Measurements from ENCODE around the gene XKR8.
A peak's percentile ranks its signal among the peaks of the same experiment; 100 is the strongest.

XKR8 gene

DNA sequence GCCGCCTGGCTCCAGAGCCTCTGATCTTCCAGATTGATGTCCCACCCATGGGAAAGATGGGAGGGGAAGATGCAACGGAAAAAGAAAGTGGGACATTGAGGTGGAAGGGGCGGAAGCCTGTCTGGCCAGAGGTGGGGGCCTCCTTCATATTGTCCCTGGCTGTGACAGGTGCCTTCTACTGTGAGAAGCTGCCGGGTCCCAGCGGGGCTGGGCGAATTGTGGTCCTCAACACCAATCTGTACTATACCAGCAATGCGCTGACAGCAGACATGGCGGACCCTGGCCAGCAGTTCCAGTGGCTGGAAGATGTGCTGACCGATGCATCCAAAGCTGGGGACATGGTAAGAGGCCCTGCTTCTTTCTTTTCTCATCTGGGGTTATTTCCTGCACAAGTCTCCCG is 5.6 kb upstream of the XKR8 start:
- Histone ChIP-seq H4K8ac (ENCODE audit: low read length) (no peak overlapping the region), H3K23ac (ENCODE audit: low read length in 2 of 2) (no peak overlapping the region), H2BK12ac (ENCODE audit: low read length in 2 of 2) (no peak overlapping the region), H3K36me3 (ENCODE audit: control insufficient read depth in 1 of 2, insufficient read depth in 2 of 2, low read depth in 1 of 2, low read length in 2 of 2) (peaks cover 0 to 4% of the 10 kb centered on the region in 2 experiments), H2BK120ac (ENCODE audit: low read depth, low read length) (no peak overlapping the region), H3K18ac (ENCODE audit: low read depth in 1 of 2, low read length in 2 of 2) (no peak overlapping the region), H2BK5ac (ENCODE audit: low read depth, low read length, poor library complexity, severe bottlenecking) (no peak overlapping the region), H2AFZ (ENCODE audit: low read depth, low read length) (no peak overlapping the region), H2AK5ac (ENCODE audit: low read length, severe bottlenecking) (no peak overlapping the region), H2BK15ac (ENCODE audit: low read depth, poor library complexity, severe bottlenecking) (no peak overlapping the region), H3K4me1 (ENCODE audit: control insufficient read depth, insufficient read depth, low read depth, low read length) (peaks cover 4% of the 10 kb centered on the region), H3K79me1 (replicated peaks; ENCODE audit: low read length, poor library complexity, severe bottlenecking) (no peaks in the 10 kb centered on the region), H3K4me3 (ENCODE audit: insufficient read depth in 1 of 2, low read depth in 1 of 2, low read length in 2 of 2) (no peak overlapping the region), H3K9ac (ENCODE audit: low read length) (no peak overlapping the region), H3K4me2 (ENCODE audit: low read length, poor library complexity, severe bottlenecking) (no peak overlapping the region), H3K14ac (ENCODE audit: low read length in 2 of 2) (no peak overlapping the region), H3K27me3 (ENCODE audit: control insufficient read depth in 1 of 2, insufficient read depth in 1 of 2, low read length in 2 of 2) (peaks cover 15 to 19% of the 10 kb centered on the region in 2 experiments), H3K4ac (ENCODE audit: low read depth in 1 of 2, low read length in 2 of 2) (no peak overlapping the region), H3K9me3 (ENCODE audit: control insufficient read depth, low read length) (no peaks in the 10 kb centered on the region), H3K27ac (ENCODE audit: low read length, poor library complexity, severe bottlenecking) (no peak overlapping the region), H4K91ac (ENCODE audit: low read length) (no peak overlapping the region)
- WGBS: 92% methylated on average over 10 of the region's 10 CpGs
- DNase-seq: no peak

- 89% methylated on average over 6 of the region's 6 CpGs for WGBS
- Histone ChIP-seq H2AFZ (ENCODE audit: low read depth, low read length) (no peak overlapping the region), H2BK12ac (ENCODE audit: low read length in 2 of 2) (no peak overlapping the region), H2BK120ac (ENCODE audit: low read depth, low read length) (peak overlapping the region; percentile 42), H2BK15ac (ENCODE audit: low read depth, poor library complexity, severe bottlenecking) (no peak overlapping the region), H3K27me3 (ENCODE audit: control insufficient read depth in 1 of 2, insufficient read depth in 1 of 2, low read length in 2 of 2) (peaks cover 15 to 19% of the 10 kb centered on the region in 2 experiments), H3K4me1 (ENCODE audit: control insufficient read depth, insufficient read depth, low read depth, low read length) (peaks cover 7% of the 10 kb centered on the region), H3K36me3 (ENCODE audit: control insufficient read depth in 1 of 2, insufficient read depth in 2 of 2, low read depth in 1 of 2, low read length in 2 of 2) (peaks cover 0 to 4% of the 10 kb centered on the region in 2 experiments), H3K23ac (ENCODE audit: low read length in 2 of 2) (no peak overlapping the region), H3K14ac (ENCODE audit: low read length in 2 of 2) (no peak overlapping the region), H3K9ac (ENCODE audit: low read length) (no peak overlapping the region), H3K9me3 (ENCODE audit: control insufficient read depth, low read length) (no peaks in the 10 kb centered on the region), H3K4me2 (ENCODE audit: low read length, poor library complexity, severe bottlenecking) (no peak overlapping the region), H2AK5ac (ENCODE audit: low read length, severe bottlenecking) (no peak overlapping the region), H3K79me1 (replicated peaks; ENCODE audit: low read length, poor library complexity, severe bottlenecking) (peaks cover under 1% of the 10 kb centered on the region), H3K27ac (ENCODE audit: low read length, poor library complexity, severe bottlenecking) (no peak overlapping the region), H4K91ac (ENCODE audit: low read length) (no peak overlapping the region), H2BK5ac (ENCODE audit: low read depth, low read length, poor library complexity, severe bottlenecking) (no peak overlapping the region), H3K18ac (ENCODE audit: low read depth in 1 of 2, low read length in 2 of 2) (no peak overlapping the region), H3K4me3 (ENCODE audit: insufficient read depth in 1 of 2, low read depth in 1 of 2, low read length in 2 of 2) (no peak overlapping the region), H4K8ac (ENCODE audit: low read length) (no peak overlapping the region), H3K4ac (ENCODE audit: low read depth in 1 of 2, low read length in 2 of 2) (no peak overlapping the region)
- DNase-seq: no peak
Measured at GRCh38 chr1:27955076-27955475, 4.7 kb upstream of the XKR8 start.

- H2AK5ac ChIP-seq (ENCODE audit: low read length, severe bottlenecking): no peak overlapping the region
- no peak overlapping the region for H2BK12ac ChIP-seq (ENCODE audit: low read length in 2 of 2)
- peaks cover 6% of the 10 kb centered on the region for H3K79me1 ChIP-seq (replicated peaks; ENCODE audit: low read length, poor library complexity, severe bottlenecking)
- WGBS: 96% methylated on average over 6 of the region's 6 CpGs
- H3K4me2 ChIP-seq (ENCODE audit: low read length, poor library complexity, severe bottlenecking): no peak overlapping the region
- H4K91ac ChIP-seq (ENCODE audit: low read length): no peak overlapping the region
- H3K18ac ChIP-seq (ENCODE audit: low read depth in 1 of 2, low read length in 2 of 2): no peak overlapping the region
- H3K36me3 ChIP-seq (ENCODE audit: control insufficient read depth in 1 of 2, insufficient read depth in 2 of 2, low read depth in 1 of 2, low read length in 2 of 2): peaks cover 0 to 4% of the 10 kb centered on the region in 2 experiments
- H3K27me3 ChIP-seq (ENCODE audit: control insufficient read depth in 1 of 2, insufficient read depth in 1 of 2, low read length in 2 of 2): peaks cover 15 to 19% of the 10 kb centered on the region in 2 experiments
- no peak overlapping the region for H3K4me3 ChIP-seq (ENCODE audit: insufficient read depth in 1 of 2, low read depth in 1 of 2, low read length in 2 of 2)
- H2BK120ac ChIP-seq (ENCODE audit: low read depth, low read length): no peak overlapping the region
- H3K14ac ChIP-seq (ENCODE audit: low read length in 2 of 2): no peak overlapping the region
- H3K27ac ChIP-seq (ENCODE audit: low read length, poor library complexity, severe bottlenecking): no peak overlapping the region
- no peak overlapping the region for H3K9ac ChIP-seq (ENCODE audit: low read length)
- no peak for DNase-seq
- H2AFZ ChIP-seq (ENCODE audit: low read depth, low read length): no peak overlapping the region
- no peak overlapping the region for H4K8ac ChIP-seq (ENCODE audit: low read length)
- no peaks in the 10 kb centered on the region for H3K9me3 ChIP-seq (ENCODE audit: control insufficient read depth, low read length)
- no peak overlapping the region for H2BK5ac ChIP-seq (ENCODE audit: low read depth, low read length, poor library complexity, severe bottlenecking)
- H3K4ac ChIP-seq (ENCODE audit: low read depth in 1 of 2, low read length in 2 of 2): no peak overlapping the region
- no peak overlapping the region for H3K23ac ChIP-seq (ENCODE audit: low read length in 2 of 2)
- no peak overlapping the region for H2BK15ac ChIP-seq (ENCODE audit: low read depth, poor library complexity, severe bottlenecking)
- peaks cover 22% of the 10 kb centered on the region for H3K4me1 ChIP-seq (ENCODE audit: control insufficient read depth, insufficient read depth, low read depth, low read length)
Measured at GRCh38 chr1:27956761-27957160, 3.0 kb upstream of the XKR8 start.

DNA sequence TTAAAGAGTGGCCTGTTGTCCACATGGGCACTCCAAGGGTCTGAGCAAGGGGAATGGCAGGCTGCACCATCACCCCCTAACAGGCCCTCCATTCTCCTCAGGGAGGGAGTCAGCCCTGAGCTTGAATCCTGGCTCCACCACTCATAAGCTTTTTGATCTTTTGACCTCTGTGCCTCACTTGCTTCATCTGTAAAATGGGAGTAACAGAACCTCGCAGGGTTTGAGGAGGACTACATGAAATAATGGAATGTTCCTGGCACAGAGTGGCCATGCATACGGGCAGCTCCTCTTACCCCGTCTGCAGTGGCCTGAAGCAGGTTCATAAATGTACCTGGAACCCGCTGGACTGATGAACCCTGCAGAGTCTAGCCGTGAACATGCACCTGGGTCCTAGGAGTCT is 2.1 kb upstream of the XKR8 start:
- Histone ChIP-seq H4K8ac (ENCODE audit: low read length) (no peak overlapping the region), H3K18ac (ENCODE audit: low read depth in 1 of 2, low read length in 2 of 2) (no peak overlapping the region), H2BK15ac (ENCODE audit: low read depth, poor library complexity, severe bottlenecking) (no peak overlapping the region), H3K9ac (ENCODE audit: low read length) (no peak overlapping the region), H3K27me3 (ENCODE audit: control insufficient read depth in 1 of 2, insufficient read depth in 1 of 2, low read length in 2 of 2) (peaks cover 15 to 19% of the 10 kb centered on the region in 2 experiments), H2BK12ac (ENCODE audit: low read length in 2 of 2) (no peak overlapping the region), H3K23ac (ENCODE audit: low read length in 2 of 2) (no peak overlapping the region), H4K91ac (ENCODE audit: low read length) (no peak overlapping the region), H2AFZ (ENCODE audit: low read depth, low read length) (no peak overlapping the region), H3K79me1 (replicated peaks; ENCODE audit: low read length, poor library complexity, severe bottlenecking) (peaks cover 9% of the 10 kb centered on the region), H2AK5ac (ENCODE audit: low read length, severe bottlenecking) (no peak overlapping the region), H3K36me3 (ENCODE audit: control insufficient read depth in 1 of 2, insufficient read depth in 2 of 2, low read depth in 1 of 2, low read length in 2 of 2) (peaks cover 0 to 4% of the 10 kb centered on the region in 2 experiments), H2BK120ac (ENCODE audit: low read depth, low read length) (no peak overlapping the region), H2BK5ac (ENCODE audit: low read depth, low read length, poor library complexity, severe bottlenecking) (no peak overlapping the region), H3K4ac (ENCODE audit: low read depth in 1 of 2, low read length in 2 of 2) (no peak overlapping the region), H3K4me2 (ENCODE audit: low read length, poor library complexity, severe bottlenecking) (no peak overlapping the region), H3K14ac (ENCODE audit: low read length in 2 of 2) (no peak overlapping the region), H3K9me3 (ENCODE audit: control insufficient read depth, low read length) (no peaks in the 10 kb centered on the region), H3K27ac (ENCODE audit: low read length, poor library complexity, severe bottlenecking) (no peak overlapping the region), H3K4me3 (ENCODE audit: insufficient read depth in 1 of 2, low read depth in 1 of 2, low read length in 2 of 2) (no peak overlapping the region), H3K4me1 (ENCODE audit: control insufficient read depth, insufficient read depth, low read depth, low read length) (peaks cover 23% of the 10 kb centered on the region)
- no peak for DNase-seq
- 95% methylated on average over 4 of the region's 5 CpGs for WGBS

All from mesenchymal stem cell (in vitro differentiated cells and primary cell).